Fibroblast of pulmonary artery (primary cell): ENCODE measurements around the gene TRAF3IP1.

Source experiments
- DNase-seq: peaks from one replicate; pipeline ENCODE4 v3.0.0-alpha.2; 2010; ENCODE audit warnings: low read depth
- H3K4me3 ChIP-seq: replicated peaks from 2 replicates; pipeline ENCODE4 v1.5.1; 2011; ENCODE audit warnings: low read depth, mild to moderate bottlenecking, control low read depth, low read length, moderate library complexity
- CTCF ChIP-seq: IDR thresholded peaks from 2 replicates; pipeline ENCODE4 v1.5.1; 2011; ENCODE audit warnings: mild to moderate bottlenecking, control low read depth, low read length, inconsistent platforms; ENCODE audit errors: missing control alignments

Gene TRAF3IP1

DNA sequence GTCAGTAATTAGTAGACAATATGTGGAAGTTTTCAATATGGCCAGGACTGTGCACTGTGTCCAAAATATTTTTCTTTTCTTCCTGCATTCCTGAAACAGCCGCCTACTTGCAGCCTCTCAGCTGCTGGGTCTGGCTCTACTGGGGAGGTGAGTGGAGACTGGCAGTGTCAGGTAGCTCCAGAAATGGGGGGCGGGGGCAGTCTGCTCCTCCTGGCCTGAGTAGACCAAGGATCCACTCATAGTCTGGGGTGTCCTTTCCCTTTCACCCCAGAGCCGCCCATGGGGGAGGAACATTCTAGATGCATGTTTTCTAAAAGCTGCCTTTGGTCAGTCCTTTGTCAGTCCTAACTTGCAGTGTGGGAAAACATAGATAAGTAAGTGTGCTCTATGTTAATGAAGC, 23.7 kb downstream of the TRAF3IP1 start:
- DNase-seq, result no peak
- no peak overlapping the region for H3K4me3 ChIP-seq
- no peak for TF ChIP-seq CTCF

- DNase-seq, result no peak
- TF ChIP-seq CTCF, result no peak
Observed at GRCh38 chr2:238344517-238344916, 24.2 kb downstream of the TRAF3IP1 start.

DNA sequence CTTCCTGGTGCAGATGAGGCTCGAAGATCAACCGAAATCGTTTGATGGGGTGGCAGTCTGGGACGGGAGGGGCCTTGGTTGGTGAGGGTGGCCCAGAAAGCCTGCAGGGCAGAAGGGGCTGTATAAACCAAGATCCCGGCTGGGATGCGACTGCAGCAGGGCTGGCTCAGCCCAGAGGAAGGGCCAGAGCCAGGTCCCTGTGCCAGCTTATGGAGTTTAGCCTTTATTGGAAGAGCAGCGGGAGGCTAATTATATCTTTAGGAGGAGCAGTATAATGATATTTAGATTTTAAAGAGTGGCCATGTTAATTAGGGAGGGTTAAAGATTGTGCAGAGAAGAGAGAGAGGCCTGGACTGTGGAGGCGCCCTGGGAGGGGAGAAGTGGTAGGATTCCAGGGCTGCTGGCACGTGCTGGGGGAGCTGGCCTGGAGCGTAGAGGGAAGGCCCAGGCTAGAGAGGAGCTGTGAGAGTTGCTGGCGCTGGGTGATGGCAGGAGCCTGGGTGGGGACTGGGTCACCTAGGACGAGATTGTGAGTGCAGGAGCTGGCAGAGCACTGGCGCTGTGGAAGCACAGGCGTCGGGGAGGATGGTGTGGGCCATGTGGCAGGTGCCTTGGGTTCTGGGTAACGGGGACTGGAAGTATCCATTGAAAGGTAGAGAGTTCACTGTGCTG, 25.1 kb downstream of the TRAF3IP1 start:
- TF ChIP-seq CTCF, result no peak
- DNase-seq, result no peak
- H3K4me3 ChIP-seq, result no peak overlapping the region

More at GRCh38 chr2:238344517-238344916, 24.2 kb downstream of the TRAF3IP1 start:
- H3K4me3 ChIP-seq, result no peak overlapping the region

DNA sequence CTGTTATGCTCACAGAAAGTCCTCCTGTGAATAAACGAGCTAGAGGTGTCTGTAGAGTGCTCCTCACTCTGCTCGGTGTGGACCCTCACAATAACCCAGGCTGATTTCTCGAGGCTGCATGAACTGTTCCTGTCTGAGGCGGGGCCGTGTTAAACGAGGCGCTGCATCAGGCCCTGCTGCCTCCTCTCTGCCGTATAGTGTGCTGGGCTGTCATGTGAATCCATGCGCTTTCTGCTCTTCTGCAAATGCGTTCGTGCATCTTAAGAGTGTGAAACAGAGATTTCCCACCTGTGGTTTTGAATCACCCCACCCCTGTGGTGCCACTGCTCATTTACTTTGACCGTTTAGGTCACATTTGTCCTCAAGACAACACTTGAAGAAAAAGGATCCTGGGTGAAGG, 26.2 kb downstream of the TRAF3IP1 start:
- no peak for DNase-seq
- no peak for TF ChIP-seq CTCF
- H3K4me3 ChIP-seq, result no peak overlapping the region

GRCh38 chr2:238350150-238350897, 30.0 kb downstream of the TRAF3IP1 start:
- no peak for TF ChIP-seq CTCF
- no peak for DNase-seq
- no peak overlapping the region for H3K4me3 ChIP-seq

GRCh38 chr2:238351315-238351714, 31.0 kb downstream of the TRAF3IP1 start:
- no peak overlapping the region for H3K4me3 ChIP-seq
- no peak for DNase-seq
- no peak for TF ChIP-seq CTCF
